Thymus (tissue), 14 donors: ENCODE data around the gene PRAMEF18. TPM values are rescaled to one million over a fixed set of nuclear protein-coding genes. Genes with fewer than 3 reads are reported as not detected.
"Not testable (repeated sequence)": the region's sequence is repeated elsewhere in the genome, so short reads cannot be mapped to it uniquely, and the experiment has no call there.

Experiments used
- DNase-seq, 9 donors: peaks; one replicate each; pipeline ENCODE4 v3.0.0-alpha.2; 2013; ENCODE audit warnings: low spot score in 9 of 9, low read depth in 6 of 9, missing footprints in 1 of 9
- H3K27ac ChIP-seq, 2 donors: one replicate each; pipeline ENCODE4 v1.5.1; 2013; ENCODE audit warnings: control low read depth in 1 of 2, low read depth in 1 of 2, low read length in 1 of 2, mild to moderate bottlenecking in 1 of 2, moderate library complexity in 1 of 2
- H3K27me3 ChIP-seq, 2 donors: one replicate each; pipeline ENCODE4 v1.5.1; 2013; ENCODE audit warnings: low read length in 1 of 2; ENCODE audit not compliant: control insufficient read depth in 2 of 2, insufficient read depth in 1 of 2
- H3K36me3 ChIP-seq, 2 donors: one replicate each; pipeline ENCODE4 v1.5.1; 2013; ENCODE audit warnings: low read length in 1 of 2, mild to moderate bottlenecking in 1 of 2, moderate library complexity in 1 of 2; ENCODE audit not compliant: control insufficient read depth in 2 of 2, insufficient read depth in 2 of 2
- H3K4me1 ChIP-seq, 2 donors: one replicate each; pipeline ENCODE4 v1.5.1; 2013; ENCODE audit warnings: low read length in 2 of 2; ENCODE audit not compliant: control insufficient read depth in 2 of 2, insufficient read depth in 2 of 2
- H3K4me3 ChIP-seq, 2 donors: one replicate each; pipeline ENCODE4 v1.5.1; 2013; ENCODE audit warnings: low read length in 2 of 2, control low read depth in 1 of 2, mild to moderate bottlenecking in 1 of 2
- H3K9me3 ChIP-seq, 2 donors: one replicate each; pipeline ENCODE4 v1.5.1; 2013; ENCODE audit warnings: low read length in 1 of 2, mild to moderate bottlenecking in 1 of 2; ENCODE audit not compliant: control insufficient read depth in 2 of 2, insufficient read depth in 1 of 2
- WGBS: extraction: QIAGEN DNeasy Blood & Tissue Kit; methylation state at CpG from one replicate; pipeline ENCODE4 v1.1.7; 2013; 5-methylcytosine and 5-hydroxymethylcytosine counted together
- long read RNA-seq, 10 donors: transcript quantifications; one replicate each; lab custom pipeline, GENCODE V29; 2026
- polyA plus RNA-seq: library from polyadenylated mRNA; stranded (reverse); fragments of 200-250 nt; gene quantifications from one replicate; pipeline ENCODE4 v1.2.3, GENCODE V29; 2013
- total RNA-seq: library from RNA; stranded (reverse); fragments of 120-200 nt; gene quantifications from one replicate; pipeline ENCODE4 v1.2.4, GENCODE V29; 2013
- donor health status: healthy.

The PRAMEF18 gene
- total RNA-seq (not detected), polyA plus RNA-seq (0.07 TPM)
- long read RNA-seq, donor 1 = 0 reads
- long read RNA-seq, donor 2 = 0 reads
- long read RNA-seq, donor 3 = 0 reads
- long read RNA-seq, donor 4 = 0 reads
- long read RNA-seq, donor 5 = 0 reads
- long read RNA-seq, donor 6 = 0 reads
- long read RNA-seq, donor 7 = 0 reads
- long read RNA-seq, donor 8 = 0 reads
- long read RNA-seq, donor 9 = 0 reads
- long read RNA-seq, donor 10 = 0 reads

DNA sequence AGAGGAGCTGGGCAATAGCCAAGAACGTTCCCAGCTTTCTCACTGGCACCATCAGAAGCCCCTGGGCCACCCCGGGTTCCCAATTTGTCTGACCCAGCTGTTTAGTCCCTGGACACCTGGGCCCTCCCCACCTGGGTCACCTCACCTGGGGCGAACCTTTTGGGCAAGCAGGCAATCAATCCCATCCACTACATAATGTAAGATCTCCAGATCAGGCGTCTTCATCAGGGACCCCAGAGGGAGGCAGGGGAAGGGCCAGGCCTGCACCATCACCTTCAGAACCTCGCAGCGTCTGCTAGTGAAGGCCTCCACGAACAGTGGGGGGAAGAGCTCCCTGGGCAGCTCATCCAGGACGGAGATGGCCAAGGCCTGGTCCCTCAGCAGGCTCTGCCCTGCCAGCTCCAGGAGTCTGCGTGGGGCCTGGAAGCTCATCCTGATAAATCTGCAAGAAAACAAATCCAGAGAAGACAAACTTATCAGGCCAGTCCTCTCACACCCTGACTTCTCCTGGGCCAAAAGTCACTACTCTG is at the start of gene PRAMEF18:
PRAMEF18 (minus strand) TSS at position 480 of the 530 bp plus-strand sequence; CDS start at position 432, 48 bp downstream.
- H3K9me3 ChIP-seq, H3K27me3 ChIP-seq, H3K4me3 ChIP-seq, H3K36me3 ChIP-seq, H3K27ac ChIP-seq, DNase-seq, H3K4me1 ChIP-seq: not testable (repeated sequence)
- 87% methylated on average over 9 of the region's 9 CpGs for WGBS

GRCh38 chr1:13265124-13265523 is 39.2 kb upstream of the PRAMEF18 start:
- H3K9me3 ChIP-seq, H3K36me3 ChIP-seq, H3K27me3 ChIP-seq, H3K27ac ChIP-seq, H3K4me3 ChIP-seq, DNase-seq, H3K4me1 ChIP-seq: not testable (repeated sequence)
- WGBS = 34% methylated on average over 2 of the region's 3 CpGs

GRCh38 chr1:13253898-13254297 is 27.9 kb upstream of the PRAMEF18 start, which contains the start of gene PRAMEF5:
TSS of gene PRAMEF5 (plus strand) at chr1:13254198. CDS start at chr1:13259269, 5,071 bp downstream.
- DNase-seq, H3K36me3 ChIP-seq, H3K9me3 ChIP-seq, H3K4me1 ChIP-seq, H3K27ac ChIP-seq, H3K4me3 ChIP-seq, H3K27me3 ChIP-seq: not testable (repeated sequence)
- WGBS = 99% methylated on average over 2 of the region's 5 CpGs

DNA sequence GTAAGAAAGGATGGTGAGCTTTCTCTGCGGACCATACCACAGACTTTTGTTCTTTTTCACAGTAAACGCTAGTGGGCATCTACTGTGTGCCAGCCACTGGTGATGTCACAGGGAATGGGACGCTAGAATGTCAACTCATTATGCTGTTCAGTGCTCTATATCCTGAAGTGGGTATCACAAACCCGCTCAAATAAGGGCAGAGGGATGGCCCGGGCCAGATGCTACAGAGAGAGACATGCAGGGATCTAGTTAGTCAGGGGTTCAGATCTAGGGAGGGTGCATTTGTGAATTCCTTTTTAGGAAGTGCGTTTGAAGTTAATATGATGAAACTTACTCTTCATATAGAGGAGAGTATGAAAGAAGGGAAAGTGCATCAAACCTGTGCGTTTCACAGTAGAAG is 21.2 kb upstream of the PRAMEF18 start:
- not testable (repeated sequence) for H3K4me1 ChIP-seq, H3K27me3 ChIP-seq, H3K27ac ChIP-seq, H3K36me3 ChIP-seq, H3K9me3 ChIP-seq, H3K4me3 ChIP-seq, DNase-seq
- 90% methylated on average over 6 of the region's 7 CpGs for WGBS

- H3K27ac ChIP-seq, H3K4me1 ChIP-seq, H3K4me3 ChIP-seq, H3K36me3 ChIP-seq, H3K27me3 ChIP-seq, DNase-seq, H3K9me3 ChIP-seq: not testable (repeated sequence)
- 88% methylated on average over 2 of the region's 2 CpGs for WGBS
Observed at GRCh38 chr1:13246554-13246871, 20.6 kb upstream of the PRAMEF18 start.

DNA sequence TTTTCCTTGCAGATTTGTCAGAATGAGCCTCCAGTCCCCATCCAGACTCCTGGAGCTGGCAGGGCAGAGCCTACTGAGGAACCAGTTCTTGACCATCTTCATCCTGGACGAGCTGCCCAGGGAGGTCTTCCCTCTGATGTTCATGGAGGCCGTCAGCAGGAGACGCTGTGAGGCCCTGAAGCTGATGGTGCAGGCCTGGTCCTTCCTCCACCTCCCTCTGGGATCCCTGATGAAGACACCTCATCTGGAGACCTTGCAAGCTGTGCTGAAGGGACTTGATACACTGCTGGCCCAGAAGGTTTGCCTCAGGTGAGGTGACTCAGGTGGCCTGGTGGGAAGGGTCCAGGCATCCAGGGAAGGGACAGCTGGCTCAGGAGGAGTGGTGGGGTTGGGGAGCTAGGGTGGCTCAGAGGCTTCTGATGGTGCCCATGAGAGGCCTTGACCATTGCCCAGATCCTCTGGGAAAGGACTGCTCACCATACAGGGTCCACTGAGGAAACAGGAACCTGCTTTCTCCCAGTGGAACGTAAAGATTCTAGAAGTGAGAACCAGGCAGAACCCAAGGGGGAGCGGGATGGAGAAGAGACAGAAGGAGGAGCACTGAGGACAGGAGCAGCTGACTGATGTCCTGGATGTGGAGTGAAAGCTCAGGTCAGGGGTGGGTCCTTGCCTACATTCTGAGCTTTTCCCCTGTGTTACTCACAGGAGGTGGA is 20.0 kb upstream of the PRAMEF18 start:
- H3K27ac ChIP-seq, H3K9me3 ChIP-seq, H3K36me3 ChIP-seq, H3K4me3 ChIP-seq, H3K4me1 ChIP-seq, H3K27me3 ChIP-seq, DNase-seq: not testable (repeated sequence)
- 86% methylated on average over 5 of the region's 5 CpGs for WGBS

DNA sequence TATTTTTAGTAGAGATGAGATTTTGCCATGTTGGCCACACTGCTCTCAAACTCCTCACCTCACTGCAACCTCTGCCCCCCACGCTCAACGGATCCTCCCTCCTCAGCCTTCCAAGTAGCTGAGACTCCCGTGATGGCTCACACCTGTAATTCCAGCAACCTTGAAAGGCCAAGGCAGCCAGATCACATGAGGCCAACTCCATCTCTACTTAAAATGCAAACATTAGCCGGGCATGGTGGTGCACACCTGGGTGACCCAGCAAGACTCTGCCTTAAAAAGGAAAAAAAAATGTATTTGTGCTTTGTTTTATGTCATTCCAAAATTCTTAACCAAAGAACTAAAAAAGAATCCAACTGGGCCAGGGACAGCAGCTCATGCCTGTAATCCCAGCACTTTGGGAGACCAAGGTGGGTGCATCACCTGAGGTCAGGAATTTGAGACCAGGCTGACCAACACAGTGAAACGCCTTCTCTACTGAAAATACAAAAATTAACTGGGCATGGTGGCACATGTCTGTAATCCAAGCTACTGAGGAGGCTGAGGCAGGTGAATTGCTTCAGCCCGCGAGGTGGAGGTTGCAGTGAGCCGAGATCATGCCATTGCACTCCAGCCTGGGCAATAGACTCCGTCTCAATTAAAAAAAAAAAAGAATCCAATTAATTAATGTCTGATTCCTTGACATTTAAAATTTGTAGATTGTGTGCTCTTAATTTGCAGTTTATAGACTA is 17.7 kb upstream of the PRAMEF18 start:
- not testable (repeated sequence) for H3K4me1 ChIP-seq, H3K4me3 ChIP-seq, H3K27me3 ChIP-seq, H3K27ac ChIP-seq, H3K9me3 ChIP-seq, DNase-seq, H3K36me3 ChIP-seq
- 94% methylated on average over 9 of the region's 9 CpGs for WGBS

DNA sequence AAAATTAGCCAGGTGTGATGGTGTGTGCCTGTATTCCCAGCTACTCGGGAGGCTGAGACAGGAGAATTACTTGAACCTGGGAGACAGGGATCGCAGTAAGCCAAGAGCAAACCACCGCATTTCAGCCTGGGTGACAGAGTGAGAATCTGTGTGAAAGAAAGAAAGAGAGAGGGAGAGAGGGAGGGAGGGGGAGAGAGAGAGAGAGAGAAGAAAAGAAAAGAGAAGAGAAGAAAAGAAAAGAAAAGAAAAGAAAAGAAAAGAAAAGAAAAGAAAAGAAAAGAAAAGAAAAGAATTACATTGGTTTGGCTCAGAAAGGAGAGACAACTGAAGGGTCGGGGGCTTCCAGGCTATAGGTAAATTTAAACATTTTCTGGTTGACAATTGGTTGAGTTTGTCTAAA is 13.7 kb upstream of the PRAMEF18 start:
- not testable (repeated sequence) for H3K4me1 ChIP-seq, H3K27ac ChIP-seq, H3K4me3 ChIP-seq, H3K9me3 ChIP-seq, H3K27me3 ChIP-seq, H3K36me3 ChIP-seq, DNase-seq
- WGBS = 96% methylated on average over 4 of the region's 4 CpGs

GRCh38 chr1:13237572-13237971 is 11.6 kb upstream of the PRAMEF18 start:
- not testable (repeated sequence) for H3K4me1 ChIP-seq, H3K27ac ChIP-seq, H3K9me3 ChIP-seq, H3K4me3 ChIP-seq, DNase-seq, H3K27me3 ChIP-seq, H3K36me3 ChIP-seq
- WGBS = 88% methylated on average over 4 of the region's 4 CpGs
